ENCODE measurements around the gene PLVAP. TPM values are rescaled to one million over a fixed set of nuclear protein-coding genes. Genes with fewer than 3 reads are reported as not detected.

Gene PLVAP
- total and polyA plus RNA-seq, 7 donors, result 6.5 to 46.0 (median 16.2) TPM

GRCh38 chr19:17305517-17306284 lies 71.4 kb downstream of the PLVAP start, which contains the start of gene MRPL34:
MRPL34 (plus strand) TSS chr19:17305872; CDS start chr19:17305893, 21 bp downstream.
- Histone ChIP-seq H3K9me3 (no peaks in the 10 kb centered on the region), H3K27ac (peak within 1 kb of the TSS; percentile 88), H3K36me3 (ENCODE audit: insufficient read depth in 1 of 2, low read depth in 1 of 2) (peaks cover 0 to 6% of the 10 kb centered on the region in 2 donors), H3K4me1 (peaks cover 39% of the 10 kb centered on the region), H3K4me3 (peak within 1 kb of the TSS; percentile 79), H3K27me3 (ENCODE audit: insufficient read depth in 3 of 3, low read length in 2 of 3) (no peaks in the 10 kb centered on the region)
- peak; percentile 74 for TF ChIP-seq CTCF (IDR thresholded peaks at IDR 0.05)
- WGBS, 3 donors, result 0 to 1% (median 0%) methylated on average over 55 of the region's 55 CpGs
- ATAC-seq (peak; percentile 72 to 80 (median 77)), DNase-seq (peak; percentile 96 to 98)
- intact Hi-C loops (cut with DNase I), result no loop called here

DNA sequence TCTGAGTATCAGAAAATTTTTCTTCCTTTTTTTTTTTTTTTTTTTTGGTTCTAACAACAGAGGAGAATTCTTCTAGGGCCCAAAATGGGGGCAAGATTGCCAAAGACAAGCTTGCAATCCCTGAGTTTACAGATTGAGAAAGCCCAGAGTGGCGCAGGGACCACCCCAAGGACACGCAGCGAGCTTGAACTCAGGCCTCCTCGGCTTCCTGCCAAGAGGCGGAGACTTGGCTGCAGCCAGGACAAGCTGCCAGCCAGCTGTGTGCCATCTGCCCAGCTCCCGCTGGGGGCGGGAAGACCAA lies 72.0 kb downstream of the PLVAP start:
- WGBS, 3 donors, result 1 to 2% (median 1%) methylated on average over 7 of the region's 7 CpGs
- no peak for TF ChIP-seq CTCF (IDR thresholded peaks at IDR 0.05)
- Histone ChIP-seq H3K4me3 (peak overlapping the region; percentile 79), H3K9me3 (no peaks in the 10 kb centered on the region), H3K36me3 (ENCODE audit: insufficient read depth in 1 of 2, low read depth in 1 of 2) (peaks cover 0 to 7% of the 10 kb centered on the region in 2 donors), H3K27me3 (ENCODE audit: insufficient read depth in 3 of 3, low read length in 2 of 3) (no peaks in the 10 kb centered on the region), H3K27ac (peak overlapping the region; percentile 88), H3K4me1 (peaks cover 33% of the 10 kb centered on the region)
- no peak for ATAC-seq
- intact Hi-C loops (cut with DNase I), result no loop called here
- DNase-seq, result no peak

- H3K36me3 ChIP-seq (ENCODE audit: insufficient read depth in 1 of 2, low read depth in 1 of 2), result peaks cover 0 to 7% of the 10 kb centered on the region in 2 donors
- 48 to 55% (median 52%) methylated on average over 12 of the region's 12 CpGs for WGBS, 3 donors
- intact Hi-C loops (cut with DNase I), result no loop called here
Observed at GRCh38 chr19:17304386-17305215, 72.5 kb downstream of the PLVAP start.

DNA sequence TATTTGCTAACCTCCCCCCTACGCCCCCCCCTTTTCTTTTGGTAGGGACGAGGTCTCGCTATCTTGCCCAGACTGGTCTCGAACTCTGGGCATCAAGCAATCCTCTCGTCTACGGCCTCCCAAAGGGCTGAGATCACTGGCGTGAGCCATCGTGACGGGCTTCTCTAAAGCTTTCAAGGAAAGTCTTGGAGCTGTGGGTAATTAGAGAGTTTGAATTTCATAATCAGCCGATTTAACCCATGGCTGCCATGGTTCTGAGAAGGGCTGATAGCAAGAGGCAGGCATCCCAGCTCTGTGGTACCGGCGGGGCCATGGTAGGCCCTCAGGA lies 73.2 kb downstream of the PLVAP start:
- no peak for TF ChIP-seq CTCF (IDR thresholded peaks at IDR 0.05)
- peaks cover 0 to 7% of the 10 kb centered on the region in 2 donors for H3K36me3 ChIP-seq (ENCODE audit: insufficient read depth in 1 of 2, low read depth in 1 of 2)
- intact Hi-C loops (cut with DNase I), result no loop called here
- H3K27me3 ChIP-seq (ENCODE audit: insufficient read depth in 3 of 3, low read length in 2 of 3), result no peaks in the 10 kb centered on the region
- 33 to 48% (median 48%) methylated on average over 12 of the region's 12 CpGs for WGBS, 3 donors
- ATAC-seq (peak in 1 of 4 donors; percentile 5), DNase-seq (no peak)
- peaks cover 32% of the 10 kb centered on the region for H3K4me1 ChIP-seq
- H3K9me3 ChIP-seq, result no peaks in the 10 kb centered on the region
- H3K27ac ChIP-seq, result peak overlapping the region; percentile 86
- peak overlapping the region; percentile 93 for H3K4me3 ChIP-seq

More at GRCh38 chr19:17304386-17305215, 72.5 kb downstream of the PLVAP start:
- ATAC-seq, result no peak
- peaks cover 32% of the 10 kb centered on the region for H3K4me1 ChIP-seq
- peak overlapping the region; percentile 88 for H3K27ac ChIP-seq
- H3K4me3 ChIP-seq, result no peak overlapping the region
- TF ChIP-seq CTCF (IDR thresholded peaks at IDR 0.05), result no peak
- H3K9me3 ChIP-seq, result no peaks in the 10 kb centered on the region
- no peak for DNase-seq
- no peaks in the 10 kb centered on the region for H3K27me3 ChIP-seq (ENCODE audit: insufficient read depth in 3 of 3, low read length in 2 of 3)

All from psoas muscle (tissue), 8 donors.